K562 (cell line): ENCODE measurements around the gene EFCAB3. TPM values are rescaled to one million over a fixed set of nuclear protein-coding genes. Genes with fewer than 3 reads are reported as not detected.
A peak's percentile ranks its signal among the peaks of the same experiment; 100 is the strongest.

Experiments
- KLF13 ChIP-seq: fragments of 450-650 bp; IDR thresholded peaks from 2 replicates; pipeline ENCODE4 v1.6.1; 2016; ENCODE audit warnings: missing genetic modification characterization, low read depth, mild to moderate bottlenecking, missing compliant biosample characterization, moderate library complexity, borderline replicate concordance
- KLF16 ChIP-seq: IDR thresholded peaks from 2 replicates; pipeline ENCODE4 v1.6.1; 2016; ENCODE audit warnings: antibody characterized with exemption
- NFIC ChIP-seq: fragments of 450-650 bp; IDR thresholded peaks from 2 replicates; pipeline ENCODE4 v1.6.1; 2017; ENCODE audit warnings: mild to moderate bottlenecking, inconsistent platforms
- SP1 ChIP-seq: sonication (generic); formaldehyde crosslinking; IDR thresholded peaks from 2 replicates; pipeline ENCODE4 v1.8.1; 2022; ENCODE audit warnings: mild to moderate bottlenecking, missing genetic modification reagents
- polyA plus RNA-seq, 8 experiments: library from polyadenylated mRNA; depleted of rRNA in 4 of 8; stranded (reverse) in 5 of 8; unstranded in 3 of 8; fragments of >200 nt; fragmentation: Nextera tagmentation in 2 of 8; fragmentation: Illumina TruSeq in 1 of 8; extraction: Ambion mirVana in 2 of 8; extraction: Trizol in 1 of 8; gene quantifications; 2 replicates each; pipeline versions ENCODE4 v1.2.1 to v1.2.3, GENCODE V29; 2011 to 2014; ENCODE audit warnings: inconsistent platforms in 1 of 8, missing spikeins in 1 of 8
- total RNA-seq, 7 experiments: library from RNA; depleted of rRNA in 6 of 7; stranded (reverse); fragments of >200 nt in 6 of 7; fragmentation: Illumina TruSeq in 2 of 7; extraction: Trizol in 2 of 7; gene quantifications; 2 replicates each; pipeline versions ENCODE4 v1.2.1 to v1.2.3, GENCODE V29; 2011 to 2021; ENCODE audit warnings: low replicate concordance in 1 of 7
- TF ChIP-seq, protein P1 (sequence below): fragments of 450-650 bp; IDR thresholded peaks from 2 replicates; pipeline ENCODE4 v1.6.1; 2016; ENCODE audit warnings: borderline replicate concordance
- TF ChIP-seq, protein P2 (sequence below): fragments of 450-650 bp; IDR thresholded peaks from 2 replicates; pipeline ENCODE4 v1.6.1; 2016; ENCODE audit warnings: mild to moderate bottlenecking, moderate library complexity

Gene EFCAB3
- total and polyA plus RNA-seq, 9 of the 15 experiments (the other 6 are each of a cell fraction or from before 2014, with no cell fraction given) = not detected

DNA sequence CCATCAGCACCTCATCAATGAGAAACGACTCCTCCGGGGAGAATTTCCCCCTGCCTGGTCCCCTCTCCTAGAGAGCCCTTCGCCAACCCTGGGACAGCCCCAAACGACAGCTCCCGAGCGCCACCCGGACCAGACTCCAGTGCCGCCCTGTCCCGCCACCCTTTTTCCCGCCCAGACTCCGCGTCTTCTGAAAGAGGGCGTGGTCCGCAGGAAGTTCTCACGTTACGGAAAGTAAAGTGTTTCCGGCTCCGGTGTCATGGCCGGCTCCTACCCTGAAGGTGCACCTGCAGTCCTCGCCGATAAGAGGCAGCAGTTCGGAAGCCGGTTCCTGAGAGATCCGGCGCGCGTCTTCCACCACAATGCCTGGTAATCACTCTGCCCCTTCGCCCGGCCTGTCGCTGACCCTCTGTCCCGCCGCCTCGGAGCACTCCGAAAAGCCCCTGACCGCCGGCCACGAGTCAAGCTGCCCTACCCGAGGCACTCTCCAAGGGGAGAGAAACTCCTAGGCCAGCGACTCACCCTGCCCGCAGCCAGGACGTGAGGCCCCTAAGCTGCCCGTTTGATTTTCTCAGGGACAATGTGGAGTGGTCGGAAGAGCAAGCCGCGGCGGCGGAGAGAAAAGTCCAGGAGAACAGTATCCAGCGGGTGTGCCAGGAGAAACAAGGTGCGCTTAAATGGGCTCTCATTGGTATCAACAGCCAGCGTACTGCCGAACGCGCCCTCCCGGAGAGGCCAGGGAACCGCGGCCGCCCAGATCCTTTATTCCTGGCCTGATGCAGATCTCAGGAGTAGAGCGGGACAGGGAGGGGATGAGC lies 43.5 kb downstream of the EFCAB3 start, which contains the start of gene METTL2A (continued):
- TF ChIP-seq, protein P1, sequence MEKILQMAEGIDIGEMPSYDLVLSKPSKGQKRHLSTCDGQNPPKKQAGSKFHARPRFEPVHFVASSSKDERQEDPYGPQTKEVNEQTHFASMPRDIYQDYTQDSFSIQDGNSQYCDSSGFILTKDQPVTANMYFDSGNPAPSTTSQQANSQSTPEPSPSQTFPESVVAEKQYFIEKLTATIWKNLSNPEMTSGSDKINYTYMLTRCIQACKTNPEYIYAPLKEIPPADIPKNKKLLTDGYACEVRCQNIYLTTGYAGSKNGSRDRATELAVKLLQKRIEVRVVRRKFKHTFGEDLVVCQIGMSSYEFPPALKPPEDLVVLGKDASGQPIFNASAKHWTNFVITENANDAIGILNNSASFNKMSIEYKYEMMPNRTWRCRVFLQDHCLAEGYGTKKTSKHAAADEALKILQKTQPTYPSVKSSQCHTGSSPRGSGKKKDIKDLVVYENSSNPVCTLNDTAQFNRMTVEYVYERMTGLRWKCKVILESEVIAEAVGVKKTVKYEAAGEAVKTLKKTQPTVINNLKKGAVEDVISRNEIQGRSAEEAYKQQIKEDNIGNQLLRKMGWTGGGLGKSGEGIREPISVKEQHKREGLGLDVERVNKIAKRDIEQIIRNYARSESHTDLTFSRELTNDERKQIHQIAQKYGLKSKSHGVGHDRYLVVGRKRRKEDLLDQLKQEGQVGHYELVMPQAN = peak; percentile 73; the same call in 1 of the 2 replicates
- peak; percentile 40; the same call in 1 of the 2 replicates for TF ChIP-seq KLF16
- TF ChIP-seq, protein P2, sequence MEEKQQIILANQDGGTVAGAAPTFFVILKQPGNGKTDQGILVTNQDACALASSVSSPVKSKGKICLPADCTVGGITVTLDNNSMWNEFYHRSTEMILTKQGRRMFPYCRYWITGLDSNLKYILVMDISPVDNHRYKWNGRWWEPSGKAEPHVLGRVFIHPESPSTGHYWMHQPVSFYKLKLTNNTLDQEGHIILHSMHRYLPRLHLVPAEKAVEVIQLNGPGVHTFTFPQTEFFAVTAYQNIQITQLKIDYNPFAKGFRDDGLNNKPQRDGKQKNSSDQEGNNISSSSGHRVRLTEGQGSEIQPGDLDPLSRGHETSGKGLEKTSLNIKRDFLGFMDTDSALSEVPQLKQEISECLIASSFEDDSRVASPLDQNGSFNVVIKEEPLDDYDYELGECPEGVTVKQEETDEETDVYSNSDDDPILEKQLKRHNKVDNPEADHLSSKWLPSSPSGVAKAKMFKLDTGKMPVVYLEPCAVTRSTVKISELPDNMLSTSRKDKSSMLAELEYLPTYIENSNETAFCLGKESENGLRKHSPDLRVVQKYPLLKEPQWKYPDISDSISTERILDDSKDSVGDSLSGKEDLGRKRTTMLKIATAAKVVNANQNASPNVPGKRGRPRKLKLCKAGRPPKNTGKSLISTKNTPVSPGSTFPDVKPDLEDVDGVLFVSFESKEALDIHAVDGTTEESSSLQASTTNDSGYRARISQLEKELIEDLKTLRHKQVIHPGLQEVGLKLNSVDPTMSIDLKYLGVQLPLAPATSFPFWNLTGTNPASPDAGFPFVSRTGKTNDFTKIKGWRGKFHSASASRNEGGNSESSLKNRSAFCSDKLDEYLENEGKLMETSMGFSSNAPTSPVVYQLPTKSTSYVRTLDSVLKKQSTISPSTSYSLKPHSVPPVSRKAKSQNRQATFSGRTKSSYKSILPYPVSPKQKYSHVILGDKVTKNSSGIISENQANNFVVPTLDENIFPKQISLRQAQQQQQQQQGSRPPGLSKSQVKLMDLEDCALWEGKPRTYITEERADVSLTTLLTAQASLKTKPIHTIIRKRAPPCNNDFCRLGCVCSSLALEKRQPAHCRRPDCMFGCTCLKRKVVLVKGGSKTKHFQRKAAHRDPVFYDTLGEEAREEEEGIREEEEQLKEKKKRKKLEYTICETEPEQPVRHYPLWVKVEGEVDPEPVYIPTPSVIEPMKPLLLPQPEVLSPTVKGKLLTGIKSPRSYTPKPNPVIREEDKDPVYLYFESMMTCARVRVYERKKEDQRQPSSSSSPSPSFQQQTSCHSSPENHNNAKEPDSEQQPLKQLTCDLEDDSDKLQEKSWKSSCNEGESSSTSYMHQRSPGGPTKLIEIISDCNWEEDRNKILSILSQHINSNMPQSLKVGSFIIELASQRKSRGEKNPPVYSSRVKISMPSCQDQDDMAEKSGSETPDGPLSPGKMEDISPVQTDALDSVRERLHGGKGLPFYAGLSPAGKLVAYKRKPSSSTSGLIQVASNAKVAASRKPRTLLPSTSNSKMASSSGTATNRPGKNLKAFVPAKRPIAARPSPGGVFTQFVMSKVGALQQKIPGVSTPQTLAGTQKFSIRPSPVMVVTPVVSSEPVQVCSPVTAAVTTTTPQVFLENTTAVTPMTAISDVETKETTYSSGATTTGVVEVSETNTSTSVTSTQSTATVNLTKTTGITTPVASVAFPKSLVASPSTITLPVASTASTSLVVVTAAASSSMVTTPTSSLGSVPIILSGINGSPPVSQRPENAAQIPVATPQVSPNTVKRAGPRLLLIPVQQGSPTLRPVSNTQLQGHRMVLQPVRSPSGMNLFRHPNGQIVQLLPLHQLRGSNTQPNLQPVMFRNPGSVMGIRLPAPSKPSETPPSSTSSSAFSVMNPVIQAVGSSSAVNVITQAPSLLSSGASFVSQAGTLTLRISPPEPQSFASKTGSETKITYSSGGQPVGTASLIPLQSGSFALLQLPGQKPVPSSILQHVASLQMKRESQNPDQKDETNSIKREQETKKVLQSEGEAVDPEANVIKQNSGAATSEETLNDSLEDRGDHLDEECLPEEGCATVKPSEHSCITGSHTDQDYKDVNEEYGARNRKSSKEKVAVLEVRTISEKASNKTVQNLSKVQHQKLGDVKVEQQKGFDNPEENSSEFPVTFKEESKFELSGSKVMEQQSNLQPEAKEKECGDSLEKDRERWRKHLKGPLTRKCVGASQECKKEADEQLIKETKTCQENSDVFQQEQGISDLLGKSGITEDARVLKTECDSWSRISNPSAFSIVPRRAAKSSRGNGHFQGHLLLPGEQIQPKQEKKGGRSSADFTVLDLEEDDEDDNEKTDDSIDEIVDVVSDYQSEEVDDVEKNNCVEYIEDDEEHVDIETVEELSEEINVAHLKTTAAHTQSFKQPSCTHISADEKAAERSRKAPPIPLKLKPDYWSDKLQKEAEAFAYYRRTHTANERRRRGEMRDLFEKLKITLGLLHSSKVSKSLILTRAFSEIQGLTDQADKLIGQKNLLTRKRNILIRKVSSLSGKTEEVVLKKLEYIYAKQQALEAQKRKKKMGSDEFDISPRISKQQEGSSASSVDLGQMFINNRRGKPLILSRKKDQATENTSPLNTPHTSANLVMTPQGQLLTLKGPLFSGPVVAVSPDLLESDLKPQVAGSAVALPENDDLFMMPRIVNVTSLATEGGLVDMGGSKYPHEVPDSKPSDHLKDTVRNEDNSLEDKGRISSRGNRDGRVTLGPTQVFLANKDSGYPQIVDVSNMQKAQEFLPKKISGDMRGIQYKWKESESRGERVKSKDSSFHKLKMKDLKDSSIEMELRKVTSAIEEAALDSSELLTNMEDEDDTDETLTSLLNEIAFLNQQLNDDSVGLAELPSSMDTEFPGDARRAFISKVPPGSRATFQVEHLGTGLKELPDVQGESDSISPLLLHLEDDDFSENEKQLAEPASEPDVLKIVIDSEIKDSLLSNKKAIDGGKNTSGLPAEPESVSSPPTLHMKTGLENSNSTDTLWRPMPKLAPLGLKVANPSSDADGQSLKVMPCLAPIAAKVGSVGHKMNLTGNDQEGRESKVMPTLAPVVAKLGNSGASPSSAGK = peak; percentile 87
- TF ChIP-seq NFIC = peak; percentile 34; the same call in 1 of the 2 replicates
- peak; percentile 90 for TF ChIP-seq KLF13 (tag)
- peak; percentile 81; the same call in 1 of the 2 replicates for TF ChIP-seq SP1 (CRISPR knock-in tag)
